C4-2B (cell line): ENCODE measurements around the gene PEAK3.

Source experiments
- H3K27ac ChIP-seq: fragments of 450-650 bp; 2 replicates; pipeline ENCODE4 v1.5.1; 2017
- CTCF ChIP-seq: fragments of 450-650 bp; conservative IDR thresholded peaks from 2 replicates; pipeline ENCODE4 v1.5.1; 2017; ENCODE audit warnings: mild to moderate bottlenecking
- ZFX ChIP-seq: fragments of 450-650 bp; IDR thresholded peaks from 2 replicates; pipeline ENCODE4 v1.6.1; 2017

The PEAK3 gene

DNA sequence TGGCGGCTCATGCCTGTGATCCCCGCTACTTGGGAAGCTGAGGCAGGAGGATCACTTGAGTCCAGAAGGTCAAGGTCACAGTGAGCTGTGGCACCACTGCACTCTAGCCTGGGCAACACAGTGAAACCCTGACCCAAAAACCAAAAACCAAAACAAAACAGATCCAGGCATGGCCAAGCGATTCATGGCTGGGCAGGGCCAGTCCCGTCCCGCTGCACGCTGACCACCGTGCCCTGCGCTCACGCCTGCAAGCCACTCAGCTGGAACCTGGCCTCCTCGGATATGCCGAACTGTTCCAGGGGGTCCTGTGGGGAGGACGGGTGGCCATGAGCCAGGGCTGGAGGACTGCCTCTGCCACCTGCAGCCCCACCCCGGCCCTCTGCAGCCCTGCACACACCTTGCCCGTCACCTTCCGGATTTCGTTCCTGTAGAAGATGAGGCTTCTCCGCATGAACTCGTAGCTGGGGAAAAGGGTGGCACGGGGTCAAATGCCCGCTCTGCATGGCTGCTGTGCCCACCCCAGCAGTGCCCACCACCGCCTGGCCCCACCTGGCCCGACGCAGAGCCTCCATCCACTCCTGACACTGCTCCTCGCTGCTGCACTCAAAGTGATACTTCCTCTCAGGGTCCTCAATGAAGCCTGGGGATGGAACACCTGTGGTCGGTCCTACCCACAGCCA is 48.2 kb downstream of the PEAK3 start:
- peak overlapping the region; percentile 95; the same call in 1 of the 2 replicates for H3K27ac ChIP-seq

DNA sequence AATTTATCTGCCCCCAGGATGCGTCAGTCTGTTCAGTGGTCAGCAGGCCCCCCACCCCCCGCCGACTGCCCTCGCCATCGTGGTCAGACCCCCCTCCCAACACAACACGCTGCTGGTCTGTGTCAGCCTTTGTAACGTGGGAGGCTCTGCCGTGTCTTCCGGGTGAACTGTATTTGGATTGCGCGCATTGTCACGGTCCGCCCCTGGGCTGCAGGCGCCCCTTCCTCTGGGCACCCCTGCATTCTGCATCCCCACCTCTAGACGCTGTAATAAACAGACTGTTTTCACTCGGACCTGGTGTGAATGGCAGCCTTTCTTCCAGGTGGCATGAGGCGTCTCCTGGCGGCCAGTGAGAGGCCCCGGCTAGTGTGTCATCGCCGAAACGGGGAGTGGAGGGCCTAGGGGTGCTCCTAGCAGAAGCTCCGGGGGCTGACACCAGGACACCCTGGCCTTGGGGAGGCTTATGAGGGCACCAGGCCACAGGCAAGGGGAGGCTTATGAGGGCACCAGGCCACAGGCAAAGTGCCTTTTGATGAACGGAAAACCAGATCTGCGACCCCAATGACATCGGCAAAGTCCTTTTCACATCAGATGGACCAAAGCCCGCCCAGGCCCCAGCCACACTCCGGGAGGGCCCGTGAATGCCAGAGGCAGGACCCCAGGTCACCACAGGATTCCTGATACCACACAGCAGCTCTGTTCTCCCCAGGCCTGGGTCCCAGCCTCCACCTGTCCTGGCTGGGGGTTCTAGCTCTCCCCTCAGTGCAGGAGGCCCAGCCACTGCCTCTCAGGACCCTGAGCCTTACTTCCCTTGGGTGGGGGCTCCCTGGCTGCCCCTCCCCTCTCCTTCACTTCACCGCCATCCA is 49.5 kb downstream of the PEAK3 start:
- H3K27ac ChIP-seq, result no peak overlapping the region
- TF ChIP-seq ZFX, result no peak
- no peak for TF ChIP-seq CTCF

More for the DNA sequence above, 48.2 kb downstream of the PEAK3 start:
- TF ChIP-seq ZFX (no peak), CTCF (no peak)

GRCh38 chr19:2231621-2232221 is 50.3 kb downstream of the PEAK3 start:
- TF ChIP-seq ZFX (no peak), CTCF (no peak)
- H3K27ac ChIP-seq, result no peak overlapping the region

- H3K27ac ChIP-seq, result no peak overlapping the region
- TF ChIP-seq CTCF (no peak), ZFX (no peak)
These were observed 51.0 kb downstream of the PEAK3 start for GRCh38 chr19:2230807-2231533.

DNA sequence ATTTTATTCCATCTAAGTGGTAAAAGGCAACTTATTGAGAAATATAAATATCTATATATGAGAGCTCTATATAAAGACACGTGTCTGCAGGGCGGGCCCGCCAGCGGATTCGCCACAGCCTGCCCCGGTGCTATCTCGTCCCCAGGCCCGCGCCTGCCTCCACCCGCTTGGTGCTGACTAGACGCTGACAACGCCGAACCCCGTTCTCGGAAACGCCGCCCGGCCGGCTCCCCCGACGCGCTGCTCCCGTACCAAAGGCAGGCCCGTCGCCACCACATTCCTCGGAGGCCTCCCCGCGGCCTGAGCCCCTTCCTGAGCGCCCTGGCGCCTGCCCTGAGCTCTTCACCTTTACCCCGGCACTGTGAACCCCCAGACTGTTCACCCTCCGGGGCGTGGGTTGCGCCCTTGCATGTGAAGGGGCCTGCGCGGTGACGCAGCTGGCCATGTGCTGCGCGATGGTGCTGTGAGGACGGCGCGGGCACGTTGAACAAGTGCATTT is 51.9 kb downstream of the PEAK3 start:
- no peak overlapping the region for H3K27ac ChIP-seq
- no peak for TF ChIP-seq ZFX
- no peak for TF ChIP-seq CTCF

- no peak for TF ChIP-seq ZFX
- TF ChIP-seq CTCF, result no peak
- no peak overlapping the region for H3K27ac ChIP-seq
These were observed 52.6 kb downstream of the PEAK3 start for GRCh38 chr19:2229103-2230032.
